C1 segment of cervical spinal cord (tissue), 14 donors: ENCODE results near the gene TMEM242.

Source experiments
- DNase-seq, 14 donors: peaks; one replicate each; lab custom pipeline; 2025; lab: John Stamatoyannopoulos, UW

TMEM242 gene

DNA sequence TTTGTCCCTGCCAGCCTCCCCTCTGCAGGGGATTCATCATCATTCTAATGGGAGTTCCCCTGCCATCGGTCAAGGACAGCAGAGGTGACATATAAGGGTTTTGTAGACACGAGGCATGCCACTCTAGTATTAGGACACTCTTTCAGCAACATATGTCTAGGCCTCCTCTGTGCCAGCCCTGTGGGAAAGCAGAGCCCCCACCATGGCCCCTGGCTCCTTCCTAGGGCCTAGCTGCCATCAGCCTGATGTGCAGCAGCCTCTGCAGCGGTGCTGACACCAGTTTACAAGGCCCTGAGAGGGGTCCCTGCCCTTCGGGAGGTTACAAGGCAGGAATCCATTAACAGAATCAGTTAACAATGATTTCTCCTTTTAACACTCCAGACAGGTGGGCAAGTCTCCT is 32.5 kb downstream of the TMEM242 start:
- DNase-seq = no peak

- DNase-seq = no peak
Measured at GRCh38 chr6:157289764-157290163, 33.6 kb downstream of the TMEM242 start.

GRCh38 chr6:157288575-157288974 is 34.7 kb downstream of the TMEM242 start:
- DNase-seq = no peak

DNA sequence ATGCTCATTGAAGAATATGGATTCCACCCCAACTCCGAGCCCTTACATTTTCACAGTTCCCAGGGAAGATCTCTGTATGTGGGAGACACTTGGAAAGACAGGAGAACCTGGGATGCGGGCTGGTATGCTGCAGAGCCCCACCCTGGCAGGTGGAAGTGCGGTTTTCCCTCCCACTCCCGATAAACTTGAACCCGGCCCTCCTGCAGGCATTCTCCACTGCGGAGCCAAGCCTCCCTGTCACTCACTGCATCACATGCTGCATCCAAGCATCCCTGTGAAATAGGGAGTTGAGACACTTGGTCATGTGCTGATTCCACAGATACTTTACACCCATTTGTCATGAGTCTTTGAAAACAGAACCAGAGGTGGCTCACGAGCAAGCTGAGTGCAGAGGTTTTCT is 35.4 kb downstream of the TMEM242 start:
- DNase-seq = no peak

- DNase-seq = no peak
Measured at GRCh38 chr6:157287247-157287850, 36.0 kb downstream of the TMEM242 start.

GRCh38 chr6:157285422-157285779 is 37.9 kb downstream of the TMEM242 start:
- no peak for DNase-seq

DNA sequence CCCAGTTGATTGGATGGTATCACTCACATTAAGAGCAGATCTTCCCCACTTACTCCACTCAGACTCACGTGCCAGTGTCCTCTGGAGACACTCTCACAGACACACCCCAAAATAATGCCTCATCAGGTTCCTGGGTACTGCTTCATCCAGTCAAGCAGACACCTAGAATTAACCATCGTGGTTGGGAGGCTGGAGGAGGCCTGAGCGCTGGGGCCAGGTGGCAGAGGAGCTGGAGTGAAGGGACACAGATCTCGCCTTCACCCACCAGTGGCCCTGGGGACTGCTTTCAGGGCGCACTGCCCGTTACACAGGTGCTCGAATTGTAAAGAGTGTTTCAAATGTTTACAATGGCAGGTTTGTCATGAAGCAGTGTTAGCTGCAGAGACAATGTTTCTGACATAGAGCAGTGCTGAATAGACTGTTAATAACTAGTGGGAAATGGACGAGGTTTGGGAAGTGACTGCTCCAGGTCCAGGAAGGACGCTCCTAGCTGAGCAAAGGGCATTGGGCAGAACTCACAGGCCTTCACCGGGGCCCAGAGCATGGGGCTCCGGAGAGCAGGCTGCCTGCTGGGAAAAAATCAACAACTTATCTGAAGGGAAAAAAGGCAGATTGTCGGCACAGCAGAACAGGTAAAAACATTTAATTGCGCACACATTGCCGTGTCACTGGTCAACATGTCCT is 38.4 kb downstream of the TMEM242 start:
- no peak for DNase-seq

DNA sequence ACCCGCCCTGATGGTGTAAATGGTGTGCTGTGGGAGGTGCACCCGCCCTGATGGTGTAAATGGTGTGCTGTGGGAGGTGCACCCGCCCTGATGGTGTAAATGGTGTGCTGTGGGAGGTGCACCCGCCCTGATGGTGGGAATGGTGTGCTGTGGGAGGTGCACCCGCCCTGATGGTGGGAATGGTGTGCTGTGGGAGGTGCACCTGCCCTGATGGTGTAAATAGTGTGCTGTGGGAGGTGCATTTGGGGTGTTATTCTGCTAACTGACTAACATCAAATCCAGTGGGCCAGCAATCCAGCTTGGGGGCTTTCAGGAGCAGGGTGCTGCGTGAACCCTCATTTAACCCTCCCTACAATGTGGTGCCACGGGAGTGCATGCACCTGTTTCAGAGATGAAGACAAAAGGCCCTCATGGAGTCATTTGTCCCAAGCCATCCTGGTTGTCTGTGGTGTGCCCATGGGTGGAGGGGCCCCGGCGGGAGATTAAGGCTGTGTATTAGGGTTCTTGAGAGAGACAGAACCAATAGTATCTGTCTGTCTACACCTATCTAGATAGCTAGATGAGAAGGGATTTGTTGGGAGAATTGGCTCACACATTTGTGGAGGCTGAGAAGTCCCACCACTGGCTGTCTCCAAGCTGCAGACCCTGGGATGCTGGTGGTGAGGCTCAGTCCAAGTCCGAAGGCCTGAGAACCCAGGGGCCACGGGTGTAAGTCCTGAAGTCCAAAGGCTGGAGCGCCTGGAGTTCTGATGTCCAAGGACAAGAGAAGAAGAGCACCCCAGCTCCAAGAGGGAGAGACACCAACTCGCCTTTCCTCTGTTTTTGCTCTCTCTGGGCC is 39.2 kb downstream of the TMEM242 start:
- DNase-seq = no peak

DNA sequence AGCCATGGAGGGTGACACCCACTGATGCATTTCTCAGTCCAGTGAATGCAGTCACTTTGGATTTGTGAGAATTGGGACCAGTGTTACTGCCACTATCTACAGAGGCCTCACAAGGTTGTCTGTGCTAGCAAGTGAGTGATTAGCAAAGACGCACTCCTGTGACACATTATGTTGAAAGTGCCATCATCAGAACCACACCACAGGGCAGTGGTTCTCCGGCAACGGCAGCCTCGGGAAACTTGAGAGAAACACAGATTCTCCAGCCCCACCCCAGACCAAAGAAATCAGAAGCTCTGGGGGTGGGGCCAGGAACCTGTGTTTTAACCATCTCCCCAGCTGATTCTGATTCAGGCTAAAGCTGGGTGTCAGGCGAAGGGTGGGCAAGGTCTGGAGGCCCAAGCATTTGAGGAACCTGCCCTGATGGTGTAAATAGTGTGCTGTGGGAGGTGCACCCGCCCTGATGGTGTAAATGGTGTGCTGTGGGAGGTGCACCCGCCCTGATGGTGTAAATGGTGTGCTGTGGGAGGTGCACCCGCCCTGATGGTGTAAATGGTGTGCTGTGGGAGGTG is 39.9 kb downstream of the TMEM242 start:
- DNase-seq = no peak

DNA sequence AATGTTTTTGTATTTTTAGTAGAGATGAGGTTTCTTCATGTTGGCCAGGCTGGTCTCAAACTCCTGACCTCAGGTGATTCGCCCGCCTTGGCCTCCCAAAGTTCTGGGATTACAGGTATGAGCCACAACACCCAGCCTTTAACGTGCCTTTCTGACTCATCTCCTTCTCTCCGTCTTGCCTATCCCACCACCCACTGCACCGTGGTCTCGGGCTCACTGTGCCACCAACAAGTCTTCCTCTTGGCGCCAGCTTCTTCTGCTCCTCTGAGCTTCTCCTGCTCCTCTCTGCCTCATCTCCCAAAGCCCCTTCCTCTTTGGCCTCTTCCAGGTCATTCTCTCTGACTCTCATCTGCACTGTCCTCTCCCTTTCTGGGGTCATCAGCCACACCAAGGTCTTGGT is 41.0 kb downstream of the TMEM242 start:
- no peak for DNase-seq

GRCh38 chr6:157281570-157281969 is 41.7 kb downstream of the TMEM242 start:
- DNase-seq = no peak

DNA sequence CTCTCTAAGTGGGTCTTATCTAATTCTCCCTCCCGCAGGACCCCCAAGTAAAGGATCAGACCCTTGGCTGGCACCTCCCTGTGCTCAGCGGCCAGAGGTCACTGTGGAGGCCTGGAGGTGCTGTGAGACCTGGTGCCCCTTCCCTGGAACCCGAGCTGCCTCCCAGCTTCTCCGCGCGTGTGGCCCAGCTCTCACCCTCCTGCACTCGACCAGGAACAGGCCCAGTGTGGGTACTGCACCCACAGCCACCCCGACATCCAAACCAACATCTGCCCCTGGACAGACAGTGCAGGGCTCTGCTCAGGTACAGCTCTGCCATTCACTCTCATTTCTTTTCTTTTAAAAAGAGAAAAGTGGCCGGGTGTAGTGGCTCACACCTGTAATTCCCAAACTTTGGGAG is 42.4 kb downstream of the TMEM242 start:
- DNase-seq = no peak

GRCh38 chr6:157280157-157280556 is 43.2 kb downstream of the TMEM242 start:
- no peak for DNase-seq

- no peak for DNase-seq
Measured at GRCh38 chr6:157278171-157278570, 45.1 kb downstream of the TMEM242 start.

DNA sequence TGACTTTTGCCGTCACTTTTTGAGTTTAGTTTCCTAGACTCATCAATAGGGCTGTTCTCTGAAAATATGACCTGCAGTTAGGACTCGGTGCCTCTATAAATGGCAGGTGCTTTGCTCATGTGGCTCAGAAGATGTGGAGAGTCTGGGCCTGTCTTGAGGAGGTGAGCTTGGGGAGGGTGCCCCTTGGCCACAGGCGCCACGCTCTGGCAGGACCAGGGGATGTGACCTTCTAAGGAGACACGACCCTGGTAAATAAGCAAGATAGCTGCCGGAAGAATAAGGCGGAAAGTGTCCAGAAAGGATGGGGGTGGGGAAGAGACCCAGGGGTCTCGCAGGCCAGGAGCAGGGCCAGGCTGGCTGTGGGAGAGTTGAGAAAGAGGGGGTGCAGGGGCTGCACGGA is 46.6 kb downstream of the TMEM242 start:
- DNase-seq = no peak

DNA sequence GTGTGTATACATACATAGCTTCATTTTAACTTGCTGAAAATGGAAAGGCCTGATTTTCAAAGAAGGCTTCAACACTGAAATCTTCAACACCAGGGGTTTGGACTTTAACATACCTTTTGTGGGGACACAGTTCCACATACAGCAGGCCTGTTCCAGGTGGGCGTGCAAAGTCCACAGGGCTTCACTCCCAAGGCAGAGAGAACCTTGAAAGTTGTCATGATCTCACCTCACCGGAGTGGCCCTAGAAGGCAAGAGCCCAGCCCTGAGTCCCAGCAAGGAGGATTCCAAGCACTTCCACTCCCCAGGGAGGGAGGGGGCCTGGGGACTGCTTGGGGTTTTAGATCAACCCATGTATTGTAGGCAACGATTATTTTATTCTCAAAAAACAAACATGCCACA is 47.2 kb downstream of the TMEM242 start:
- DNase-seq = no peak

DNA sequence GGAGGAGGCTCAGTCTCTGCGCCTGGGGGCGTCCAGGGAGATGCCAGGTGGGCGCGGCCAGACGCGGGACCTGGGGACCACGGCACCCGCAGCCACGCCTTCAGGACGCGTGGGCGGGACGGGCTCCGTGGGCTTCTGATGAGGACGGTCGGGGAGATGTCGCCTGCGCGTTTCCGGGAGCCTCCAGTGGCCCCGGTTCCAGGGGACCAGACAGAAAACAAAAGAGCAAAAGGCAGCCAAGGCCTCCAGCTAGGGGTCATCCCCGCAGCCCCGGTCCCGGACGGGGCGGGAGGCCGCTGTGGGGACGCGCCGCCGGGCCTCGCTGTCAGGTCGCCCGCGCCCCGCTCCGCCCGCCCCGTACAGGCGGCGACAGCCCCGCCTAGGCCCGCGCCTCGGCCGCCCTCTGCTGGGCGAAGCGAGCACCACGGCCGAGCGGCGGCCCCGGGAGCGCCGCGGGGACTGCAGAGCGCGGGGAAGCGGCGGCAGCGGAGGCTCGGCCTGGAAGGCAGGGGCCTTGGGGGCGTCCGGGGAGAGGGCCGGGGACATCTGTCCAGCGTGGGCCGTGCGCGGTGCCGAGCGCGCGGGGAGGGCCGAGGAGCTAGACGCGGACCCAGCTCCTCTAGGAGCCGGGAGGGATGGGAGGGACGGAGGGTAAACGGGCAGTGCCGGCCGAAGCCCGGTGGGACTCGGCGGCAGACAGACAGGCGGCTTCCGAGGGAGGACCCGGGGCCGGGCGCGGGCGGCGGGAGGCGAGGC is 48.7 kb downstream of the TMEM242 start:
- DNase-seq = peak in 13 of 14 donors; percentile 10 to 82 (median 60)

DNA sequence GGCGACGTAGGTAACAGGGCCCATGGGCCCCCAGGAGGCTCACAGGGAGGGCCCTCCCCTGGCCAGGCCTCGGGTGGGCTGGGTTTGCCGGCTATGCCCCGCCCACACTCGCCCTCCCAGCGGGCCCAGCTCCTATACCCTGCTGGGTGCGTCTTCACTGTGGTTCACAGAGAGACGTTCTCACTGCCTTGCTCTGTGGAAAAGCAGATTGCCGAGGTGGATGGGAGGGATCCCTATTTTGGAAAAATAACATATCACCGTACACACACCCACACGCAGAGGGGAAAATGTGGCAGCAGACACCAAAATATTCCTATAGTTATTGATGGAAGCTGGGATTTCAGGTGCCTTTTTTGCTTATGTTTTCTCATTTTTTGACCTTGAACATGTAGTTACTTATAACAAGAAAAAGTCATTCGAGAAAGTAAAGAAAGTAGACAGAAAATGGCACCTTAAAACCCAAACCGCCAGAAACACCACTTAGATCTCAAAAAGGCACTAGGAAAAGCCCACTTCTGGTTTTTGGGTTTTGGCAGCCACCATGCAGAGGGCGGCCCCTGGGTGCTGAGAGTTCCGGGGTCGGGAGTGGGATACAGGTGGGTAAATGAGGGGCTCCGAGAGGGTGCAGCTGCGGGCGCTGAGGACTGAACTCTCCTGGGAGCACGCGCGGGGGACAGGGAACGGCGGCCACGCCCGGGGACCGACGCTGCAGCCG is 49.4 kb downstream of the TMEM242 start:
- peak in 2 of 14 donors; percentile 6 to 8 for DNase-seq

- DNase-seq = no peak
Measured at GRCh38 chr6:157272866-157273755, 50.2 kb downstream of the TMEM242 start.

DNA sequence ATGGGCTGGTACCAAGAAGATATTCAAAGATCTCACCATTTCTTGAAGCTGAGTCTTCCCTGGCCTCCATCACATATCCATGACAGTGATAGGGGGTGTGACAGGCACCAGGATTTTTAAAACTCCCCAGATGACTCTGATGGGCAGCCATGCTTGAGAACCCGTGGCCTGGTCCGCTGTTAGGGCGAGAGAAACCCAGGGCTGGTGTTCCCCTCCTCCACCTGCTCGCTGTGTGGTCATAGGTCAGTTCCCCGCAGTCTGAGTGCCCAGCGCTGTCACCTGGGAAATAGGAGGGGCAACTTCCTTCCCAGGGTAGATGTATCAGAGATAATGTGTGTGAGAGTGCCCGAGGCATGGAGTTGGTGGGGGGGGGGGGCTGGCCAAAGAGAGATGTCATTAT is 50.9 kb downstream of the TMEM242 start:
- no peak for DNase-seq
